A673 (cell line): ENCODE measurements around the gene ALOX12. TPM values are rescaled to one million over a fixed set of nuclear protein-coding genes. Genes with fewer than 3 reads are reported as not detected.
"Not testable (repeated sequence)": the region's sequence is repeated elsewhere in the genome, so short reads cannot be mapped to it uniquely, and the experiment has no call there.

Source experiments
- BruUV-seq: library from RNA; stranded (reverse); fragments of 400-500 nt; replicated peaks from 2 replicates; lab custom pipeline; 2021; lab: Mats Ljungman, UMichigan
- CTCF ChIA-PET: fragments of 300-600 bp; sonication (Branson Sonifier 250); formaldehyde crosslinking; loops from one replicate; lab custom pipeline; 2022; ENCODE audit warnings: antibody characterized with exemption; lab: Charles Lee
- POLR2A ChIA-PET: fragments of 300-600 bp; sonication (Branson Sonifier 250); formaldehyde crosslinking; loops from one replicate; lab custom pipeline; 2022; ENCODE audit warnings: antibody characterized with exemption; ENCODE audit not compliant: low non-redundant PET; lab: Charles Lee
- DNase-seq: peaks from one replicate; pipeline ENCODE4 v3.0.0-alpha.2; 2015; ENCODE audit warnings: low spot score
- H3K27ac ChIP-seq: fragments of 200-600 bp; sonication (generic); 2 replicates; pipeline ENCODE4 v1.5.1; 2016; ENCODE audit warnings: mixed run types, low read depth, mild to moderate bottlenecking, mixed read lengths, antibody characterized with exemption, low read length; ENCODE audit not compliant: poor library complexity, severe bottlenecking
- H3K27me3 ChIP-seq: fragments of 200-600 bp; sonication (generic); replicated peaks from 2 replicates; pipeline ENCODE4 v1.6.1; 2017; ENCODE audit warnings: mixed run types, low read depth, mild to moderate bottlenecking, mixed read lengths, antibody characterized with exemption, low read length; ENCODE audit not compliant: insufficient read depth, poor library complexity
- H3K36me3 ChIP-seq: fragments of 200-600 bp; sonication (generic); 2 replicates; pipeline ENCODE4 v1.6.1; 2016; ENCODE audit warnings: mixed run types, mild to moderate bottlenecking, mixed read lengths, antibody characterized with exemption, low read length; ENCODE audit not compliant: insufficient read depth, poor library complexity, severe bottlenecking
- H3K4me1 ChIP-seq: fragments of 200-600 bp; sonication (generic); 2 replicates; pipeline ENCODE4 v1.6.1; 2017; ENCODE audit warnings: mixed run types, mild to moderate bottlenecking, mixed read lengths, antibody characterized with exemption, low read length; ENCODE audit not compliant: insufficient read depth, poor library complexity, severe bottlenecking
- H3K4me3 ChIP-seq: fragments of 200-600 bp; sonication (generic); 2 replicates; pipeline ENCODE4 v1.5.1; 2016; ENCODE audit warnings: low read depth, mixed run types, mild to moderate bottlenecking, mixed read lengths, low read length; ENCODE audit not compliant: poor library complexity, severe bottlenecking
- H3K9me3 ChIP-seq: fragments of 200-600 bp; sonication (generic); 2 replicates; pipeline ENCODE4 v1.6.1; 2016; ENCODE audit warnings: mixed run types, low read depth, mild to moderate bottlenecking, mixed read lengths, antibody characterized with exemption, low read length; ENCODE audit not compliant: poor library complexity, severe bottlenecking
- EZH2 ChIP-seq: fragments of 200-600 bp; sonication (generic); IDR thresholded peaks from 2 replicates; pipeline ENCODE4 v1.6.1; 2017; ENCODE audit warnings: borderline replicate concordance, low read depth, mild to moderate bottlenecking, mixed read lengths, antibody characterized with exemption, low read length; ENCODE audit not compliant: poor library complexity, severe bottlenecking
- intact Hi-C: fragments of 100-400 bp; cut with micrococcal nuclease; formaldehyde crosslinking; loops from one replicate; pipeline ENCODE4 v1.10.0; 2022; ENCODE audit not compliant: unreplicated experiment
- total RNA-seq: library from RNA; stranded (reverse); gene quantifications from 2 replicates; pipeline ENCODE4 v1.2.3, GENCODE V29; 2021
- TF ChIP-seq, protein P1 (sequence below): fragments of 300-800, 200-600 bp; sonication (generic); conservative IDR thresholded peaks from 2 replicates; pipeline ENCODE4 v1.5.1; 2017; ENCODE audit warnings: low read depth, mild to moderate bottlenecking, antibody characterized with exemption, low read length, moderate library complexity, mixed read lengths

ALOX12 gene
- total RNA-seq, 1 experiment from 2014 or later, result not detected

DNA sequence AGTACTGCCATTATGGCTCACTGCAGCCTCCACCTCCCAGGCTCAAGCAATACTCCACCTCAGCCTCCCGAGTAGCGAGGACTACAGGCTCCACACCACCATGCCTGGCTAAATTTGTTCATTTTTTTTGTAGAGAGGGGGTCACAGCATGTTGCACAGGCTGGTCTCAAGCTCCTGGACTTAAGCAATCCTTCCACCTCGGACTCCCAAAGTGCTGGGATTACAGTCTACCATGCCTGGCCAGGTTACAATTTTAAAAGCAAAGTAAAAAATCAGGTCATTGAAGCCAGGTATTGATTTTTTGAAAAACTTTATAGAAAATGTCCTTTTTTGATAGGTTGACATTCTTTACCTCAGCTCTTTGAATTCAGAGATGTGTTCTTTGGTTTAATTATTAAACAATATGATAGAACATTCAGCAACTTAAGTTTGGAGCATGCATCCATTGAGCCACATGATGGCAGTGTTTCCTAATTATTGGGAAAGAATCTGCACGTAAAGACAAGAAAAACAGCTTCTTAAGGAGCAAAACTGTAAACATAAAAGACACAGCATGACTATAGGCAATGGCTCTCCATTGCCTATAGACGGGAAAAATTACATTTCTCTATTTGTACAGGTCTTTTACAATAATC lies 49.8 kb downstream of the ALOX12 start:
- no peaks in the 10 kb centered on the region for H3K9me3 ChIP-seq
- no peak overlapping the region for H3K27ac ChIP-seq
- TF ChIP-seq, protein P1, sequence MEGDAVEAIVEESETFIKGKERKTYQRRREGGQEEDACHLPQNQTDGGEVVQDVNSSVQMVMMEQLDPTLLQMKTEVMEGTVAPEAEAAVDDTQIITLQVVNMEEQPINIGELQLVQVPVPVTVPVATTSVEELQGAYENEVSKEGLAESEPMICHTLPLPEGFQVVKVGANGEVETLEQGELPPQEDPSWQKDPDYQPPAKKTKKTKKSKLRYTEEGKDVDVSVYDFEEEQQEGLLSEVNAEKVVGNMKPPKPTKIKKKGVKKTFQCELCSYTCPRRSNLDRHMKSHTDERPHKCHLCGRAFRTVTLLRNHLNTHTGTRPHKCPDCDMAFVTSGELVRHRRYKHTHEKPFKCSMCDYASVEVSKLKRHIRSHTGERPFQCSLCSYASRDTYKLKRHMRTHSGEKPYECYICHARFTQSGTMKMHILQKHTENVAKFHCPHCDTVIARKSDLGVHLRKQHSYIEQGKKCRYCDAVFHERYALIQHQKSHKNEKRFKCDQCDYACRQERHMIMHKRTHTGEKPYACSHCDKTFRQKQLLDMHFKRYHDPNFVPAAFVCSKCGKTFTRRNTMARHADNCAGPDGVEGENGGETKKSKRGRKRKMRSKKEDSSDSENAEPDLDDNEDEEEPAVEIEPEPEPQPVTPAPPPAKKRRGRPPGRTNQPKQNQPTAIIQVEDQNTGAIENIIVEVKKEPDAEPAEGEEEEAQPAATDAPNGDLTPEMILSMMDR, result peak; percentile 89
- no peak for TF ChIP-seq EZH2
- CTCF ChIA-PET, result interaction anchor here (0.5 to 2.1 kb wide), 18 partner anchors 8 to 544 kb away, joined by 3 to 19 read pairs (median 4); partner anchors contain the start of gene SLC16A13
- BruUV-seq, result no TSS peak
- no peaks in the 10 kb centered on the region for H3K36me3 ChIP-seq
- H3K4me1 ChIP-seq, result peaks cover 20% of the 10 kb centered on the region
- intact Hi-C loops, result loop anchor here (2.0 to 10.0 kb wide), 3 partner anchors 251 to 639 kb away; partner anchors contain the start of genes TP53 and WRAP53
- DNase-seq, result peak; percentile 86
- H3K27me3 ChIP-seq, result no peaks in the 10 kb centered on the region
- peak overlapping the region; percentile 9 for H3K4me3 ChIP-seq
- POLR2A ChIA-PET, result no interaction called here

DNA sequence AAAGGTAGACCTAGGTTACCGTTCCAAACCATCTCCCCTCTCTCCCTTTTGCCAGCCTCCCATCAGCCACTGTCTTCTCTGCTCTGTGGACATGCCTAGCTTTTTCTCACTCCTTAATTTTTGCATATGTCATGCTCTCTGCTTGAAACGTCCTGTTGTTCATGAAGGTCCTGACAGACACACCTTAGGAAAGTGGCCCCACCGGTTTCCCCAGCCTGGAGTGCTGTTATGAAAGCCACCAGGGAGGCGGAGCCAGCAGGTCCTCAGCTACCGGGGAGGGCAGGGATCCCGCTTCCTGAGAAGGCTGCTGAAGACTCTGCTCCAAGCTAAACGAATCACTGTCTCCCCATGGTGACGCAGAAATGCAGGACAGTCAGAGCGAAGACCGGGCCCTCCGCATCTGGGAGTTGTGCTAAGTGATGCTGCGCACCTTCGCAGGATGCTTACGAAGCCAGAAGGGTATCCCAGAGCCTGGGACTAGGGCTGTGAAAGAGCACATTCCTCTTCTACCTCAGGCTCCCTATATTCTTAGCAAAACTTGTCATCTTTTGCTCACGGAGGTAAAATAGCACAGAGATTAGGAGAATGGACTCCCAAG lies 50.4 kb downstream of the ALOX12 start:
- DNase-seq, result no peak
- no TSS peak for BruUV-seq
- H3K4me1 ChIP-seq, result peaks cover 20% of the 10 kb centered on the region
- ChIA-PET POLR2A (no interaction called here), CTCF (interaction anchor here (0.6 to 2.1 kb wide), 15 partner anchors 8 to 543 kb away, joined by 3 to 19 read pairs (median 4); partner anchors contain the start of gene SLC16A13)
- intact Hi-C loops, result loop anchor here (2.0 to 10.0 kb wide), 3 partner anchors 251 to 639 kb away; partner anchors contain the start of genes TP53 and WRAP53
- H3K27ac ChIP-seq, result no peak overlapping the region
- TF ChIP-seq, protein P1, result no peak
- no peak for TF ChIP-seq EZH2
- no peaks in the 10 kb centered on the region for H3K36me3 ChIP-seq
- H3K9me3 ChIP-seq, result no peaks in the 10 kb centered on the region
- H3K27me3 ChIP-seq, result no peaks in the 10 kb centered on the region
- H3K4me3 ChIP-seq, result peak overlapping the region; percentile 9

DNA sequence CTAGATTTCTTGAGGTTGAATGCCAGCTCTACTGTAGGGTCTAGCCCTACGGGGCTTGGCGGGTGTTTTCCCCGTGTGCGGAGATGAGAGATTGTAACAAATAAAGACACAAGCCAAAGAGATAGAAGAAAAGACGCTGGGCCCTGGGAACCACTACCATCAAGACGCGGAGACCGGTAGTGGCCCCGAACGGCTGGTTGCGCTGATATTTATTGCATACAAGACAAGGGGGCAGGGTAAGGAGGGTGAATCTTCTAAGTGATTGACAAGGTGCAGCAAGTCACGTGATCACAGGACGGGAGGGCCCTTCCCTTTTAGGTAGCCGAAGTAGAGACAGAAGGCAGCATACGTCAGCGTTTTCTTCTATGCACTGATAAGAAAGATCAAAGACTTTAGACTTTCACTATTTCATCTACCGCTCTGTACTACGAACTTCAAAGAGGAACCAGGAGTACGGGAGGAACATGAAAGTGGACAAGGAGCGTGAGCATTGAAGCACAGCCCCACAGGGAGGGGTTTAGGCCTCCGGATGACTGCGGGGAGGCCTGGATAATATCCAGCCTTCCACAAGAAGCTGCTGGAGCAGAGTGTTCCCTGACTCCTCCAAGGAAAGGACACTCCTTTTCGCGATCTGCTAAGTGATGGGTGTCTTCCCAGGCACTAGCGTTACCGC lies 51.0 kb downstream of the ALOX12 start:
- H3K36me3 ChIP-seq, H3K27me3 ChIP-seq, BruUV-seq, POLR2A ChIA-PET, H3K27ac ChIP-seq, H3K9me3 ChIP-seq: not testable (repeated sequence)
- peak overlapping the region; percentile 9 for H3K4me3 ChIP-seq
- H3K4me1 ChIP-seq, result peaks cover 20% of the 10 kb centered on the region
- CTCF ChIA-PET, result interaction anchor here (1.4 to 2.1 kb wide), 7 partner anchors 11 to 250 kb away, joined by 4 to 19 read pairs (median 9); partner anchors contain the start of gene SLC16A13
- DNase-seq, result peak; percentile 41
- intact Hi-C loops, result loop anchor here (2.0 to 10.0 kb wide), 3 partner anchors 250 to 638 kb away; partner anchors contain the start of genes TP53 and WRAP53
